Activated gamma-delta T cell (primary cell): ENCODE data around the gene KANSL1L.
"Not testable (repeated sequence)": the region's sequence is repeated elsewhere in the genome, so short reads cannot be mapped to it uniquely, and the experiment has no call there.

Experiments used
- DNase-seq: peaks from one replicate; lab custom pipeline; 2025; lab: John Stamatoyannopoulos, UW
- total RNA-seq, 2 donors: gene quantifications; one replicate each; lab custom pipeline; 2026; lab: John Stamatoyannopoulos, UW

The KANSL1L gene, protein sequence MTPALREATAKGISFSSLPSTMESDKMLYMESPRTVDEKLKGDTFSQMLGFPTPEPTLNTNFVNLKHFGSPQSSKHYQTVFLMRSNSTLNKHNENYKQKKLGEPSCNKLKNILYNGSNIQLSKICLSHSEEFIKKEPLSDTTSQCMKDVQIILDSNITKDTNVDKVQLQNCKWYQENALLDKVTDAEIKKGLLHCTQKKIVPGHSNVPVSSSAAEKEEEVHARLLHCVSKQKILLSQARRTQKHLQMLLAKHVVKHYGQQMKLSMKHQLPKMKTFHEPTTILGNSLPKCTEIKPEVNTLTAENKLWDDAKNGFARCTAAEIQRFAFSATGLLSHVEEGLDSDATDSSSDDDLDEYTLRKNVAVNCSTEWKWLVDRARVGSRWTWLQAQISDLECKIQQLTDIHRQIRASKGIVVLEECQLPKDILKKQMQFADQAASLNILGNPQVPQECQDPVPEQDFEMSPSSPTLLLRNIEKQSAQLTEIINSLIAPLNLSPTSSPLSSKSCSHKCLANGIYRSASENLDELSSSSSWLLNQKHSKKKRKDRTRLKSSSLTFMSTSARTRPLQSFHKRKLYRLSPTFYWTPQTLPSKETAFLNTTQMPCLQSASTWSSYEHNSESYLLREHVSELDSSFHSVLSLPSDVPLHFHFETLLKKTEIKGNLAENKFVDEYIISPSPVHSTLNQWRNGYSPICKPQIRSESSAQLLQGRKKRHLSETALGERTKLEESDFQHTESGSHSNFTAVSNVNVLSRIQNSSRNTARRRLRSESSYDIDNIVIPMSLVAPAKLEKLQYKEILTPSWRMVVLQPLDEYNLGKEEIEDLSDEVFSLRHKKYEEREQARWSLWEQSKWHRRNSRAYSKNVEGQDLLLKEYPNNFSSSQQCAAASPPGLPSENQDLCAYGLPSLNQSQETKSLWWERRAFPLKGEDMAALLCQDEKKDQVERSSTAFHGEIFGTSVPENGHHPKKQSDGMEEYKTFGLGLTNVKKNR
- total RNA-seq: 23.4 to 31.2 reads per million in 2 donors

DNA sequence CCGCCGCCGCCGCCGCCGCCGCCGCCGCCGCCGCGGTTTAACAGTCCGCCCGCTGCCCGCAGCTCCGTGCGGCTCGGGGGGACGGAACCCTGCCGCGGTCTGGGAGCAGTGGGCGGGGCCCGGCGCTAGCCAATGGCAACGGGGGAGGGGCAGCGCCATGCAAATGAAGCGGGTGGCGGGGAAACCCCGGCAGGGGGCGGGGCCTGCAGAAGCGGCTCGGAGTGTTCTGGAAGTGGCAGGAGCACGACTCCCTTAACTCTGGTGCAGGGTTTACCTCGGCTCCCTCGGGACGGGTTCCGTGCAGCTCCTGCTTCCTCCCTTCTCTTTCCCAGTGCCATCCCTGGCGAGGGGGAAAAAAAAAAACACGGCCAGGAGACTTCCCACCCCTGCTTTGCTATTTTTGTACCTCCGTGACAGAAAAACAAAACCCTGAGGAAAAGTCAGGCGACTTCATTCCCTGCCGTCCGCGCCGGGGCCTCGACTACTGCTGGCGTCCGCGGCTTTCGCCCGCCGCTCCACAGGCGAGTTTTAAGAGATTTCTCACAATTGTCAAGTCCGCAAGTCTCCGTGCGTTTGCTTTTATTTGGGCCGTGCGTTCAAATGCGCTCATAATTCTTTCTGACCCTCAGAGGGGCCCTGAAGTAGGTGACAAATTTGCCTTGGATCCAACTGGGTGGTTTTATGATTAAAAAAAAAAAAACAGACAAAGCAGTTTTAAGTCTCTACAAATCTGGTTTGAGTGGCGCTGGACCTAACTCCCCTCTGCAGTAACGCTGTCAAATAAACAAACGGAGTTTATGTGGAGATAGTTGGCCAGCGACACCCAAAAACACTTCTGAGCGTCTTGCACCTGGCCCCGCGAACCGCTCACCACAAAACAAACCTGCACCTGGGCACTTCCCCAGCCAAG lies at the start of gene KANSL1L:
Gene KANSL1L (minus strand): TSS at position 101 of the 910 bp plus-strand sequence. CDS start 16,827 bp downstream, outside the sequence.
- DNase-seq: peak; percentile 92

- DNase-seq: no peak
Measured at GRCh38 chr2:210215120-210215519, 43.9 kb upstream of the KANSL1L start.

DNA sequence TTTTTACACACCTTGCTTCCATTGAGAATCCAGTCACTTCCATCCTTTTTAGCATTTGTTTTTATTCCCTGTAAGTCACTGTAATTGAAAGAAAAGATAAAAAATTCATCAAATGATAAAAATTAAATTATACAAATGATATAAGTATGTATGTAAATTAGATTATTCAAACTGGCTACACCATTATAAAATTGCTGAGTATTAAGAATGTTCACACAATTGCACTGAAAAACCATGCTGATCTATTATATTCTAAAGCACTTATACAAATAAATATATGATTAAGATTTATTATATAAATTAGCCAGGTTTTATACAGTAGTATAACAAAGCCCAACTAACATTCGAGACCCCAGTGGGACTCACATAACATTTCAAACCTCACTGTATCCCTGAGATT lies 39.0 kb upstream of the KANSL1L start:
- no peak for DNase-seq

- no peak for DNase-seq
Measured at GRCh38 chr2:210207929-210208328, 36.7 kb upstream of the KANSL1L start.

GRCh38 chr2:210203558-210203957 lies 32.3 kb upstream of the KANSL1L start:
- no peak for DNase-seq

GRCh38 chr2:210203147-210203546 lies 31.9 kb upstream of the KANSL1L start:
- DNase-seq: no peak

DNA sequence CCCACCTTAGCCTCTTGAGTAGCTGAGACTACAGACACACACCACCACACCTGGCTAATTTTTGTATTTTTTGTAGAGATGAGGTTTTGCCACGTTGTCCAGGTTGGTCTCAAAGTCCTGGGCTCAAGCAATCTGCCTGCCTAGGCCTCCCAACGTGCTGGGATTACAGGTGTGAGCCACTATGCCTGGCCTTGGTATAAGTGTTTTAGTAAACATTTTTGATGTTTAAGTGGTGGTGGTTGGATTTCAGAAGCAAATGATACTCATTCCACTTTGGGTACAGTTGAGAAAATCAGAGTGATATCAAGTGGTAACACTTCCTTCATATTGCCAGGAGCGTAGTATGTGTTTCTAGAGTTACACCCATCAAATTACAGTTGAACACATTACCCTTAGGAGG lies 28.6 kb upstream of the KANSL1L start:
- DNase-seq: no peak

GRCh38 chr2:210199186-210199765 lies 28.1 kb upstream of the KANSL1L start:
- DNase-seq: no peak

GRCh38 chr2:210198326-210198725 lies 27.1 kb upstream of the KANSL1L start:
- no peak for DNase-seq

GRCh38 chr2:210197720-210198119 lies 26.5 kb upstream of the KANSL1L start:
- DNase-seq: no peak

DNA sequence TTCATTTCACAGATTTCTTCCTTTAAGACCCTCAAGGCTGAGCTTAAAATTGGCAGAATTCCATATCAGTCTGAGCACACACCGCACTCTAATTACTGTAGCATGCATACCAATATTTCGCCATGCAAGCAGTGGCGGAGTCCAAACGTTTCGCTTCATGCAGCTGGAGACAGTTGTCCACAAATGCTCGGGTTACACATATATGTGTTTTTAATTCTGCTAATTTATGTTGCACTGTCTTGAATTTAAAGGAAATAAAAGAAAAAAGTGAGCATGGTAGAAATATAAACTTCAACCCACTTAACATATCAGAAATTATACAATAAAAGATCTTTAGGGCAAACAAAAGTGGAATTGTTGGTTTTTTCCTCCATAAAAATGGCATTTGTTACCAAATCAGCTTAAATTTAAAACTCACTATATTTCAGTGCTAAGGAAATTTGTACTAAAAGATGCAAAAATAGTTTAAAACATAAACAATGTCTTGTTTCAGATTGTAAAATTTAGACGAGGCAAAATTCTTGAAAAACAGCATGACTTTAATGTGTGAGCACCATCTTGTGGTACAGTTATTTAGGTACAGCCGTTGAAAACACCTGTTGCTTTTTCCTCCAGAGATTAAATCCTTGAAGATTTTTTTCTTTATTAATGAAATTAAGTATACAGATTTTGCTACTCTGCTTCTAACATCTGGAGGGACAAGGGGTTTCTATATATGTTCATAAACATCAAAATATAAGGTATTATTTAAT lies 24.1 kb upstream of the KANSL1L start:
- DNase-seq: no peak

DNA sequence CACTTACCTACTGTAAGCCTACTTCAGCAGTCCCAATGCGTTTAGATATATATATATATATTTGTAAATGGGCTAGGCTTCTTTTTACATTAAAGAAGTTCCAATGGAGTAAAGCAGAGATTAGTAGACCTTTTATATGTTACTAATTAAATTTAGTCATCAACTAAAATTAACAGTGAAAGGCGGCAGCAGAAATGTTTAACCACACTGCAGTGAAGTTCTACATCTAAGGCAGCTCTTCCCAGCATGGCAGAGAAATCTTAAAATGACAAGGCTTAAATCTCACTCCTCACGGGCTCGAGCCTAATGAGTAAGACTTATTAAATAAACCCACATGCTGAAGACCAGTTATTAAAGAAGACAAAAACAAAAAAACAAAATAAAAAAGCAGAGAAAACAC lies 19.1 kb upstream of the KANSL1L start:
- DNase-seq: no peak

GRCh38 chr2:210189452-210190138 lies 18.4 kb upstream of the KANSL1L start:
- no peak for DNase-seq

GRCh38 chr2:210188755-210189154 lies 17.5 kb upstream of the KANSL1L start:
- DNase-seq: no peak

- no peak for DNase-seq
Measured at GRCh38 chr2:210188190-210188589, 17.0 kb upstream of the KANSL1L start.

GRCh38 chr2:210183936-210184335 lies 12.7 kb upstream of the KANSL1L start:
- DNase-seq: not testable (repeated sequence)

GRCh38 chr2:210181606-210182088 lies 10.4 kb upstream of the KANSL1L start:
- not testable (repeated sequence) for DNase-seq

DNA sequence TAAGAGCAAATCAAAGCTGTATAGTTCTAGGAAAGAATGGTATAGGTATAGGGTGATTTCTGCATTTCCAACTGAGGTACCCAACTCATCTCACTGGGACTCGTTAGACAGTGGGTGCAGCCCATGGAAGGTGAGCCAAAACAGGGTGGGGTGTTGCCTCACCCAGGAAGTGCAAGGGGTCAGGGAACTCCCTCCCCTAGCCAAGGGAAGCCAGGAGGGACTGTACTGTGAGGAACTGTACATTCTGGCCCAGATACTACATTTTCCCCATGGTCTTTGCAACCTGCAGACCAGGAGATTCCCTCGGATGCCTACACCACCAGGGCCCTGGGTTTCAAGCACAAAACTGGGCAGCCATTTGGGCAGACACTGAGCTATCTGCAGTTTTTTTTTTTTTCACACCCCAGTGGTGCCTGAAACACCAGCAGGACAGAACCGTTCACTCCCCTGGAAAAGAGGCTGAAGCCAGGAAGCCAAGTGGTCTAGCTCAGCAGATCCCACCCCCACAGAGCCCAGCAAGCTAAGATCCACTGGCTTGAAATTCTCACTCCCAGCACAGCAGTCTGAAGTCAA lies 9.9 kb upstream of the KANSL1L start:
- not testable (repeated sequence) for DNase-seq

GRCh38 chr2:210180477-210180876 lies 9.3 kb upstream of the KANSL1L start:
- no peak for DNase-seq
